IMR-90 (cell line): ENCODE results near the gene FUT2. TPM values are rescaled to one million over a fixed set of nuclear protein-coding genes. Genes with fewer than 3 reads are reported as not detected.

Experiments
- ATAC-seq: fragments of 200-7000 bp; cut with Tn5 transposase; 2 replicates; pipeline ENCODE4 v1.9.1; 2020; ENCODE audit warnings: low read depth, mild to moderate bottlenecking, moderate library complexity
- BruUV-seq: library from RNA; stranded (reverse); fragments of 400-500 nt; replicated peaks from 2 replicates; lab custom pipeline; 2021; lab: Mats Ljungman, UMichigan
- CTCF ChIA-PET: fragments of 300-600 bp; formaldehyde crosslinking; extraction: SDS; loops from one replicate; lab custom pipeline; 2021; ENCODE audit warnings: antibody characterized with exemption; lab: Yijun Ruan, JAX
- POLR2A ChIA-PET: fragments of 300-600 bp; sonication (Branson Sonifier 250); formaldehyde crosslinking; loops from one replicate; lab custom pipeline; 2022; ENCODE audit warnings: antibody characterized with exemption; ENCODE audit not compliant: unreplicated experiment; lab: Charles Lee
- DNase-seq: peaks from one replicate; pipeline ENCODE4 v3.0.0; 2013
- H2AFZ ChIP-seq: replicated peaks from 2 replicates; pipeline ENCODE3; 2013; ENCODE audit warnings: low read length, mild to moderate bottlenecking; ENCODE audit not compliant: poor library complexity
- H2AK5ac ChIP-seq: 2 replicates; pipeline ENCODE4 v1.6.1; 2013; ENCODE audit warnings: low read depth, low read length, inconsistent platforms
- H2AK9ac ChIP-seq: replicated peaks from 2 replicates; pipeline ENCODE3; 2013; ENCODE audit warnings: mild to moderate bottlenecking, low read depth, low read length, moderate library complexity; ENCODE audit not compliant: poor library complexity
- H2BK120ac ChIP-seq: 2 replicates; pipeline ENCODE4 v1.6.1; 2013; ENCODE audit warnings: low read depth, low read length, inconsistent platforms
- H2BK15ac ChIP-seq: 3 replicates; pipeline ENCODE4 v1.6.1; 2013; ENCODE audit warnings: low read depth, low read length, inconsistent platforms
- H2BK20ac ChIP-seq: 2 replicates; pipeline ENCODE4 v1.6.1; 2013; ENCODE audit warnings: low read depth, mild to moderate bottlenecking, inconsistent platforms, low read length, moderate library complexity
- H2BK5ac ChIP-seq: 2 replicates; pipeline ENCODE4 v1.6.1; 2013; ENCODE audit warnings: mild to moderate bottlenecking, low read depth, low read length, inconsistent platforms; ENCODE audit not compliant: poor library complexity, severe bottlenecking
- H3K14ac ChIP-seq: replicated peaks from 2 replicates; pipeline ENCODE4 v1.6.1; 2013; ENCODE audit warnings: low read depth, low read length, inconsistent platforms
- H3K18ac ChIP-seq: 2 replicates; pipeline ENCODE4 v1.6.1; 2013; ENCODE audit warnings: low read depth, low read length, control low read depth
- H3K23ac ChIP-seq: 2 replicates; pipeline ENCODE4 v1.6.1; 2013; ENCODE audit warnings: low read depth, low read length, inconsistent platforms
- H3K27ac ChIP-seq: 2 replicates; pipeline ENCODE4 v1.5.1; 2013; ENCODE audit warnings: mild to moderate bottlenecking, control low read depth, low read length; ENCODE audit not compliant: insufficient read depth
- H3K27me3 ChIP-seq: 2 replicates; pipeline ENCODE4 v1.6.1; 2013; ENCODE audit warnings: low read length; ENCODE audit not compliant: control insufficient read depth, insufficient read depth
- H3K36me3 ChIP-seq: 2 replicates; pipeline ENCODE4 v1.6.1; 2013; ENCODE audit warnings: low read length, mixed read lengths; ENCODE audit not compliant: control insufficient read depth, insufficient read depth
- H3K4ac ChIP-seq: 2 replicates; pipeline ENCODE4 v1.6.1; 2013; ENCODE audit warnings: low read depth, low read length, inconsistent platforms
- H3K4me1 ChIP-seq: 2 replicates; pipeline ENCODE4 v1.6.1; 2013; ENCODE audit warnings: low read length, mixed read lengths; ENCODE audit not compliant: control insufficient read depth, insufficient read depth
- H3K4me2 ChIP-seq: 2 replicates; pipeline ENCODE4 v1.6.1; 2013; ENCODE audit warnings: low read depth, mild to moderate bottlenecking, control low read depth, low read length, moderate library complexity
- H3K4me3 ChIP-seq: 2 replicates; pipeline ENCODE4 v1.5.1; 2013; ENCODE audit warnings: low read depth, mild to moderate bottlenecking, control low read depth, low read length, moderate library complexity; ENCODE audit not compliant: insufficient read depth
- H3K56ac ChIP-seq: 2 replicates; pipeline ENCODE4 v1.6.1; 2013; ENCODE audit warnings: low read length, inconsistent platforms; ENCODE audit not compliant: insufficient read depth; ENCODE audit errors: extremely low read depth
- H3K79me1 ChIP-seq, 2 experiments: 2 replicates each; pipeline ENCODE4 v1.6.1; 2013; ENCODE audit warnings: low read length in 2 of 2, inconsistent platforms in 1 of 2, low read depth in 1 of 2
- H3K9ac ChIP-seq: 2 replicates; pipeline ENCODE4 v1.6.1; 2013; ENCODE audit warnings: low read depth, low read length, control low read depth
- H3K9me1 ChIP-seq: 2 replicates; pipeline ENCODE4 v1.6.1; 2013; ENCODE audit warnings: low read length, inconsistent platforms; ENCODE audit not compliant: insufficient read depth
- H3K9me3 ChIP-seq: 2 replicates; pipeline ENCODE4 v1.6.1; 2013; ENCODE audit warnings: low read length; ENCODE audit not compliant: control insufficient read depth, insufficient read depth
- H4K20me1 ChIP-seq: 2 replicates; pipeline ENCODE4 v1.6.1; 2013; ENCODE audit warnings: low read length, inconsistent platforms; ENCODE audit not compliant: insufficient read depth
- H4K5ac ChIP-seq: 2 replicates; pipeline ENCODE4 v1.6.1; 2013; ENCODE audit warnings: mild to moderate bottlenecking, low read depth, low read length, control low read depth
- H4K8ac ChIP-seq, 2 experiments: 2 replicates each; pipeline ENCODE4 v1.6.1; 2013; ENCODE audit warnings: low read depth in 2 of 2, low read length in 2 of 2, control low read depth in 1 of 2, inconsistent platforms in 1 of 2
- H4K91ac ChIP-seq: 2 replicates; pipeline ENCODE4 v1.6.1; 2013; ENCODE audit warnings: low read depth, low read length, inconsistent platforms; ENCODE audit not compliant: insufficient read depth
- RFX5 ChIP-seq: IDR thresholded peaks from 2 replicates; pipeline ENCODE4 v1.8.0; 2012; ENCODE audit warnings: low read depth, mild to moderate bottlenecking, low read length, moderate library complexity
- SMC3 ChIP-seq: fragments of 150-350 bp; IDR thresholded peaks from 2 replicates; pipeline ENCODE4 v1.6.1; 2016; ENCODE audit warnings: low read depth, mild to moderate bottlenecking, antibody characterized with exemption, low read length, moderate library complexity
- WGBS, 2 experiments: methylation state at CpG; one replicate each; pipeline versions ENCODE4 v1.1.5 to v1.1.7; 2013; ENCODE audit warnings: missing lambda C conversion rate in 2 of 2; ENCODE audit not compliant: insufficient read length in 1 of 2; ENCODE audit errors: extremely low coverage in 2 of 2; 5-methylcytosine and 5-hydroxymethylcytosine counted together
- dilution Hi-C: fragments of 300-500 bp; cut with HindIII; formaldehyde crosslinking; loops from one replicate; pipeline ENCODE4 v1.14.3; 2018; ENCODE audit warnings: low sequenced_read_pairs; ENCODE audit not compliant: unreplicated experiment
- in situ Hi-C: fragments of 300-500 bp; cut with MboI; formaldehyde crosslinking; loops from 3 replicates; pipeline ENCODE4 v1.14.3; 2019; ENCODE audit warnings: low sequenced_read_pairs, inconsistent platforms, mixed read lengths
- intact Hi-C: fragments of 100-400 bp; cut with micrococcal nuclease; formaldehyde crosslinking; loops from 2 replicates; pipeline ENCODE4 v1.10.0; 2022
- polyA plus RNA-seq, 3 experiments: library from polyadenylated mRNA; depleted of rRNA; stranded (reverse); fragments of >200 nt; gene quantifications; 2 replicates each; pipeline ENCODE4 v1.2.3, GENCODE V29; 2012; ENCODE audit warnings: low replicate concordance in 1 of 3
- total RNA-seq: library from RNA; depleted of rRNA; stranded (reverse); fragments of >200 nt; gene quantifications from 2 replicates; pipeline ENCODE4 v1.2.3, GENCODE V29; 2012

FUT2 gene
- total and polyA plus RNA-seq, 2 of the 4 experiments (the other 2 are of a cell fraction), result not detected

DNA sequence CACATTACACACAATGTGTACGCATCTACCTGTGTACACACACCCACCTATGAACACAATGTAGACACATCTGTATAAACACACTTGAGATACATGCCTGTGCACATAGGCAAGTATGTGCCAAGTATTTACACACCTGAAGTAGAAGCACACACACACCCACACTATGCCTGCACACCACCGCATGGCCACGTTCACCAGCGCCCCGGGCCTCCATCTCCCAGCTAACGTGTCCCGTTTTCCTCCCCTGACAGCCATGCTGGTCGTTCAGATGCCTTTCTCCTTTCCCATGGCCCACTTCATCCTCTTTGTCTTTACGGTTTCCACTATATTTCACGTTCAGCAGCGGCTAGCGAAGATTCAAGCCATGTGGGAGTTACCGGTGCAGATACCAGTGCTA lies 6.9 kb downstream of the FUT2 start:
- no peaks in the 10 kb centered on the region for H3K9me3 ChIP-seq
- H3K4me1 ChIP-seq, result peaks cover 4% of the 10 kb centered on the region
- H4K5ac ChIP-seq, result no peak overlapping the region
- no peak overlapping the region for H3K27ac ChIP-seq
- H2AK5ac ChIP-seq, result no peak overlapping the region
- no peaks in the 10 kb centered on the region for H3K27me3 ChIP-seq
- WGBS, 2 experiments, result 60% methylated on average over 1 of the region's 13 CpGs; no CpG with 5 or more reads in 1 of the 2 experiments
- no peak overlapping the region for H4K91ac ChIP-seq
- peaks cover 5% of the 10 kb centered on the region for H3K36me3 ChIP-seq
- no peak overlapping the region for H3K4ac ChIP-seq
- no peak for DNase-seq
- in situ Hi-C loops, result no loop called here
- dilution Hi-C loops, result no loop called here
- H3K4me2 ChIP-seq, result no peak overlapping the region
- H3K14ac ChIP-seq, result no peak overlapping the region
- no peak overlapping the region for H3K18ac ChIP-seq
- H3K4me3 ChIP-seq, result no peak overlapping the region
- no peak for ATAC-seq
- TF ChIP-seq RFX5, result no peak
- no peak for TF ChIP-seq SMC3
- no peak overlapping the region for H2BK5ac ChIP-seq
- H2AFZ ChIP-seq, result no peak overlapping the region
- no peak overlapping the region for H3K9ac ChIP-seq
- intact Hi-C loops, result no loop called here
- H4K8ac ChIP-seq, result no peak overlapping the region
- no peak overlapping the region for H2AK9ac ChIP-seq
- H2BK20ac ChIP-seq, result no peak overlapping the region
- H2BK120ac ChIP-seq, result no peak overlapping the region
- H3K79me1 ChIP-seq, result no peaks in the 10 kb centered on the region
- no peaks in the 10 kb centered on the region for H3K9me1 ChIP-seq
- POLR2A ChIA-PET, result no interaction called here
- no peaks in the 10 kb centered on the region for H4K20me1 ChIP-seq
- H3K56ac ChIP-seq, result no peak overlapping the region
- no peak overlapping the region for H2BK15ac ChIP-seq
- CTCF ChIA-PET, result no interaction called here
- no peak overlapping the region for H3K23ac ChIP-seq
- BruUV-seq, result no TSS peak
